Activated CD8-positive, alpha-beta T cell treated with anti-CD3 and anti-CD28 coated beads, Interleukin-2, amount 10 ng/mL, durations not matched to agents 7 days and 5 days (primary cell): ENCODE results near the gene MFNG. TPM values are rescaled to one million over a fixed set of nuclear protein-coding genes. Genes with fewer than 3 reads are reported as not detected.

ENCODE experiments used
- ATAC-seq: fragments of 150-1000 bp; cut with Tn5 transposase; one replicate; pipeline ENCODE4 v1.10.0; 2021; ENCODE audit warnings: moderate library complexity
- CTCF ChIA-PET: fragments of 350-600 bp; sonication (Branson Sonifier 250); formaldehyde crosslinking; loops from one replicate; lab custom pipeline; 2021; ENCODE audit warnings: antibody characterized with exemption; lab: Charles Lee
- POLR2A ChIA-PET: fragments of 350-600 bp; sonication (Branson Sonifier 250); formaldehyde crosslinking; loops from one replicate; lab custom pipeline; 2021; ENCODE audit warnings: antibody characterized with exemption; lab: Charles Lee
- DNase-seq: peaks from one replicate; pipeline ENCODE4 v3.0.0-alpha.2; 2020
- H3K27ac Mint-ChIP-seq: one replicate; pipeline ENCODE4 v1.8.0; 2021; ENCODE audit warnings: mild to moderate bottlenecking, mixed read lengths
- H3K27me3 Mint-ChIP-seq: one replicate; pipeline ENCODE4 v1.8.0; 2021; ENCODE audit warnings: low read depth, mixed read lengths
- H3K36me3 Mint-ChIP-seq: one replicate; pipeline ENCODE4 v1.8.0; 2021; ENCODE audit warnings: low read depth, mixed read lengths
- H3K4me1 Mint-ChIP-seq: one replicate; pipeline ENCODE4 v1.8.0; 2021; ENCODE audit warnings: low read depth, mixed read lengths
- H3K4me3 Mint-ChIP-seq: one replicate; pipeline ENCODE4 v1.8.0; 2021; ENCODE audit warnings: mild to moderate bottlenecking, mixed read lengths
- H3K9me3 Mint-ChIP-seq: one replicate; pipeline ENCODE4 v1.8.0; 2022; ENCODE audit warnings: mixed read lengths; ENCODE audit not compliant: insufficient read depth
- total RNA-seq, 2 experiments: library from RNA; stranded (reverse); gene quantifications; one replicate each; pipeline ENCODE4 v1.2.3, GENCODE V29; 2021

MFNG gene
- total RNA-seq, 2 experiments from 2014 or later = 227 to 232 TPM

DNA sequence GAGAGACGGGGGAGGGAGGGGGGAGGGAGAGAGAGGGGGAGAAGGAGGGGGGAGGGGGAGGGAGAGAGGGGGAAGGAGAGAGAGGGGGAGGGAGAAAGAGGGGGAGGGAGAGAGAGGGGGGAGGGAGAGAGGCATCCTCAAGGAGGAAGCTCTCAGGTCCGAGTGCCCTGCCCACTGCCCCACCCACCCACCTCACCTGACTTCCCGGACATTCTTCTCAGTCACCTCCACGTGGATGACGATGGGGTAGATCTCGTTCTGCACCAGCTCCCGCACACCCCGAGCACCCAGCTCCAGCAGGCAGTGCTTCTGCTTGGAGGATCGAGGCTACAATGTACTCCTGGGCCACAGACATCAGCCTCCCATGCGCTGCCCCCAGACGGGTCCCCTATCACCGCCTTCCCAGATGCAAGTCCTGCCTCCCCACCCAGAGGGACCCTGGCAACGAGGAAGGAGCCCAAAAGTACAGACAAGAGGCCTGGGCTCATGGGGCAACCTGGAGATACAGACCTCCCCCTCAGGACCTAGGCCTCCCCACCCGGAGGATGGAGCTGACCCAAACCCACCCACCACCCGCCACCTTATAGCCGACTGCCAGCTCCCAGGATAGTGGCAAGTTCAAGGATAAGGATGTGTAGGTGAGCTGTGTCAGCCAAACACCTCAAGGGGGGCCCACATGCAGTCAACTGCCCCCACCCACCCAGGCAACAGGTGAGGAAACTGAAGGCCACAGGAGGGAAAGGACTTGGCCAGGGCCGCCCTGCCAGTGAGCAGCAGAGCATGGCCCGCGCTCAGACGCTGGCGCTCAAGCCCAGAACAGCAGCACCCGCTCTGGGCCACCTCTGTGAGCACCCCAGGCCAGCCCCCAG, 5.6 kb upstream of the MFNG start:
- POLR2A ChIA-PET = no interaction called here
- CTCF ChIA-PET = interaction anchor here (1.0 kb wide), 1 partner anchor 19 kb away, joined by 5 read pairs; no protein-coding TSS in a partner anchor
- no peak overlapping the region for H3K27ac Mint-ChIP-seq
- DNase-seq (no peak), ATAC-seq (no peak)
- no peak overlapping the region for H3K4me3 Mint-ChIP-seq
- peaks cover 52% of the 10 kb centered on the region for H3K4me1 Mint-ChIP-seq
- no peaks in the 10 kb centered on the region for H3K36me3 Mint-ChIP-seq
- no peaks in the 10 kb centered on the region for H3K27me3 Mint-ChIP-seq
- no peaks in the 10 kb centered on the region for H3K9me3 Mint-ChIP-seq

DNA sequence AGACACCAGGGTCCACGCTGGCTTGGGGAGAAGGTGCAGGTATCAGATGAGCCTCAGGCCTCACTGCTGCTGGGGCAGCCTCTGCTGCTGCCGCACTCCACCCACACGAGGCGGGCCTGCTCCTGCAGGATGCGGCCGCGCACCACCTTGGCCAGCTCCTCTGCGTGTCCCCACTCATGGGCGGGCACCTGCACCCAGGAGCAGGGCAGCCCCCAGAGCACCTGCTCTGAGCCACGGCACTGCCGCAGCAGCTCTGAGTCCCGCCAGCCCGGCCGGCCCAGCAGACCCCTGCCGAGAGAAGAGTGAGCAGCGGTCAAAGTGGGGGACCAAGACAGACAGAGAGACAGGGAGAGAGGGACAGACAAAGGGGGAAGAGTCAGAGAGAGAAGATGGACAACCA, 4.9 kb upstream of the MFNG start:
- Mint-ChIP-seq H3K36me3 (no peaks in the 10 kb centered on the region), H3K4me1 (peaks cover 57% of the 10 kb centered on the region), H3K9me3 (no peaks in the 10 kb centered on the region), H3K4me3 (no peak overlapping the region), H3K27ac (no peak overlapping the region), H3K27me3 (no peaks in the 10 kb centered on the region)
- ChIA-PET CTCF (no interaction called here), POLR2A (no interaction called here)
- DNase-seq (no peak), ATAC-seq (no peak)

DNA sequence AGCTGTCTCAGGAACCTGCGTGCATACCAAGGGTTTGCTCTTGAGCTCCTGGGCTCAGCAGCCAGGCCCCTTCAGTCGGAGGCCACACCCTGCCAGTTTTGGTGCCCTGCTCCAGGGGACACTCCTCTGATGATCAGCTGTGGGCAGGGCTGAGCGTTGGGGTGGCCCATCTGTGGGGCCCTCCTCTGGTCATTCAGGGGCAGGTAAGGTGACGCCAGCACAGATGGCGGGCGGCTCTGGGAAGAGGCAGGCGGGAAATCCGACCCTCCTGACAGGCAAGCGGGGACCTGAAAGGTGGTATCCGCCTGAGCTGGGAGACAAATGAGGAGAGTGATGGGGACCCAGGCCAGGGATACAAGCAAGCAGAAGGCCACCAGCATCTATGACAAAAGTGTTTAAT, 3.8 kb upstream of the MFNG start:
- Mint-ChIP-seq H3K27ac (no peak overlapping the region), H3K4me1 (peaks cover 57% of the 10 kb centered on the region), H3K4me3 (no peak overlapping the region), H3K27me3 (no peaks in the 10 kb centered on the region), H3K9me3 (no peaks in the 10 kb centered on the region), H3K36me3 (peaks cover 3% of the 10 kb centered on the region)
- ChIA-PET CTCF (interaction anchor here (0.7 to 2.5 kb wide), 4 partner anchors 17 to 102 kb away, joined by 3 to 6 read pairs (median 3); no protein-coding TSS in a partner anchor), POLR2A (interaction anchor here (0.6 kb wide), 1 partner anchor 1621 kb away, joined by 3 read pairs; no protein-coding TSS in a partner anchor)
- DNase-seq (no peak), ATAC-seq (no peak)

DNA sequence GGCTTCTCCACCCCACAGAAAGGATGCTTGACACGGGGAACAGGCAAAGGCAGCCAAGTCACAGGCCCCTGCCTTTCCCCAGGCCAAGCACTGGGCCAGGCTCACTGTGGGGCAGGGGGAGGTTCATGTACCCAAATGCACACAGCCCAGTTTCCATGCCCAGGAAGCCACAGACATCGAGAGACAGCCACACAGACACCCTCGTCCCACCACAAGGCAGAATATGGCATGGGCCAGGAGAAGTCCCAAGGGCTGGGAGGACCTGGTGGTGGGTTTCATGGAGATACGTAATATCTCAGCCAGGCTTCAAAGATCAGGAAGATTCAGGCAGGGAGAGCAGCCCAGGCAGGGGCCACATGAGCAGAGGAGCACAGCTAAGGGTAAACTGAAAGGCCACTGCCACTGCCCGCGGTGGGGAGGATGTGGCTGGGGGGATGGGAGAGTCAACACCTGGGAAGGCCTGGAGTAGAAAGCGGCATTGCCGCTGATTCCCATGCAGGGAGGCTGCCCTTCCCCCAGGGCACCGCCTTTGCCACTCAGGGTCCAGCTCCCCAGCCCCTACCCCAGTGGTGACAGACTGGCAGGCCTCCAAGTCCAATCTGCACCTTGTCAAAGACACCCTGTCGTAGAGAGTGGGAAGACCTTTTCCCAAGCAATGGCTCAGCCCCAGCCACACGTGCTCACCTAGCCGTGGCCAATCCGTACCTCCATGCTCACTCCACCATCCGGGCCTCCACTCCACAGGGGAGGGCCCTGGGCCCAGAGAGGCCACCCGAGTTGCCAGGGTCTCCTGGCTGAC, 2.4 kb upstream of the MFNG start:
- no peaks in the 10 kb centered on the region for H3K9me3 Mint-ChIP-seq
- H3K27me3 Mint-ChIP-seq = no peaks in the 10 kb centered on the region
- peak overlapping the region; percentile 23 for H3K27ac Mint-ChIP-seq
- CTCF ChIA-PET = interaction anchor here (2.5 to 4.0 kb wide), 2 partner anchors 16 to 31 kb away, joined by 6 to 14 read pairs; no protein-coding TSS in a partner anchor
- peaks cover 16% of the 10 kb centered on the region for H3K36me3 Mint-ChIP-seq
- H3K4me3 Mint-ChIP-seq = no peak overlapping the region
- DNase-seq = no peak
- no peak for ATAC-seq
- H3K4me1 Mint-ChIP-seq = peaks cover 60% of the 10 kb centered on the region
- POLR2A ChIA-PET = no interaction called here

DNA sequence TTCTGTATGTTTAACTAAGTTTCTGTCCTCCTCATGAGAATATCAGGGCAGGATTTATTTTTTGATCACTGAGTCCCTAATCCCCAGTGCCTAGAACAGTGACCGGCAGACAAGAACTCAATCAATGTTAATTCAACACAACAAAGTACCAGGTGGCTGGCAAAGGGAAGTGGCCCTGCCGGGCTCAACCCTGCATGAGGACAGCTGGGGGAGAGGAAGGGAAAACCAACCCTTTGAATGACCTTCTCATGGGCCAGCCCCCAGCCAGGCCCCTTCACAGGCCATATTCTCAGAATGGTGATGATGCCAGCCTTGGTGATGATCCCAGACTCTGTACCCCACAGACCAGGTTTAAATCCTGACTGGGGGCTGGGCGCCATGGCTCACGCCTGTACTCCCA, 1.4 kb upstream of the MFNG start:
- ATAC-seq (no peak), DNase-seq (no peak)
- H3K4me1 Mint-ChIP-seq = peaks cover 60% of the 10 kb centered on the region
- H3K27me3 Mint-ChIP-seq = no peaks in the 10 kb centered on the region
- peak overlapping the region; percentile 97 for H3K27ac Mint-ChIP-seq
- ChIA-PET POLR2A (no interaction called here), CTCF (interaction anchor here (3.2 to 4.0 kb wide), 2 partner anchors 15 to 30 kb away, joined by 14 to 26 read pairs; no protein-coding TSS in a partner anchor)
- no peaks in the 10 kb centered on the region for H3K9me3 Mint-ChIP-seq
- H3K4me3 Mint-ChIP-seq = peak overlapping the region; percentile 88
- H3K36me3 Mint-ChIP-seq = peaks cover 25% of the 10 kb centered on the region

DNA sequence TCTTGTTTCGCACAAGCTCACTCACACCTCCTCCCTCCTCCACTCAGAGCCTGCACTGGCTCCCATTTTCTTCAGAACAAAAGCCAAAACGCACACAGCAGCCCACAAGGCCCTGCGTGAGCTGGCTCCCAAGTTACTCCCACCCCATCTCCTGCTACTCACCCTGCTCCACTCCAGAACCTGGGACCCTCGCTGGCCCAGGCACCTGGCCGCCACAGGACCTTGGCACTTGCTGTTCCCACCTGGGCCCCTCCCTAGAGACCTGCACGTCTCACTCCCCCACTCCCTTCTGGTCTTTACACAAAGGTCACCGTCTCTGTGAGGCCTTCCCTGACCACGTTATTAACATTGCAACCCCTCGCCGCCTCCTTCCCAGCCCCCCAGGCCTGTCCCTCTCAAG, 945 bp upstream of the MFNG start:
- H3K9me3 Mint-ChIP-seq = no peaks in the 10 kb centered on the region
- H3K36me3 Mint-ChIP-seq = peaks cover 30% of the 10 kb centered on the region
- ChIA-PET POLR2A (interaction anchor here (0.7 to 1.0 kb wide), 2 partner anchors 15 to 249 kb away, joined by 3 read pairs; no protein-coding TSS in a partner anchor), CTCF (interaction anchor here (1.1 to 4.0 kb wide), 8 partner anchors 11 to 147 kb away, joined by 3 to 26 read pairs (median 8); partner anchors contain the start of gene GGA1)
- DNase-seq (no peak), ATAC-seq (no peak)
- peak overlapping the region; percentile 88 for H3K4me3 Mint-ChIP-seq
- H3K27me3 Mint-ChIP-seq = no peaks in the 10 kb centered on the region
- H3K27ac Mint-ChIP-seq = peak overlapping the region; percentile 97
- H3K4me1 Mint-ChIP-seq = peaks cover 65% of the 10 kb centered on the region

DNA sequence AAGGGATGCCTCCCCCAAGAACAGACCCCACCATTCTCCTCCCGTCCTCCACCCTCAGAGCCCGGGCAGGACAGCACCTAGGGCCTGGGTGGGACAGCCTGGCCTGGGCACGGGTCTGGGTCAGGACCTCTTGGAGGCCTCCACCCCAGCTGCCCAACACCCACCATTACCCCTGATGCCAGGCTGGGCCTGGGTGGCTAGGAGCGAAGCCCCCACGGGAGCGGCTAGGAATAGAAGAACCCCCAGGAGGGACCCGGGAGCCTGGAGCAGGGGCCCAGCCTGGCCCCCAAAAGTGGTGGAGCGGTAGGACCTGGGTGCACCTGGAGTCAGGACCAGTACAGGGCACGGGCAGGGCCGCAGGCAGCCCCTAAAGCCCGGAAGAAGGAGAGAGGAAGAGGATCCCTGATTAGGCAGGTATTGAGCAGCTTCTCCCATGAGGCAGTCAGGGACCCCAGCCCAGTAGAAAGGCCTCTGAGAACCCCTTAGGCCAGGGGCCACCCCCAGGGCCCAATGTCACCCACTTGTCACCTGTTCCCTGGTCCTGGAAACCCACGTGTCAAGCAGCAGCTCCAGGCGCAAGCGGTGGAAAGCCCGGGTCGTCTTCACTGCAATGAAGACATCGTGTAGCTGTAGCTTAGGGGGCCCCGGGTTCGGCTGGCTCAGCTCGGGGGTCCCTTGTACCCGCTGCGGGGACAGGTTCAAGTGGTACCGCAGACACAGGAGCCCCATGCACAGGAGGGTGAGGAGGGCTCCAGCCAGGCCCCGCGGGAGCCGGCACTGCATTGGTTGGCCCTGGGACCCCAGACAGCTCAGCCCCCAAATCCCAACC, 575 bp downstream of the MFNG start:
- ATAC-seq (peak; percentile 2), DNase-seq (peak; percentile 36)
- no peaks in the 10 kb centered on the region for H3K9me3 Mint-ChIP-seq
- H3K4me3 Mint-ChIP-seq = peak overlapping the region; percentile 88
- H3K36me3 Mint-ChIP-seq = peaks cover 41% of the 10 kb centered on the region
- peak overlapping the region; percentile 97 for H3K27ac Mint-ChIP-seq
- no peaks in the 10 kb centered on the region for H3K27me3 Mint-ChIP-seq
- CTCF ChIA-PET = interaction anchor here (0.8 to 4.0 kb wide), 9 partner anchors 12 to 122 kb away, joined by 3 to 26 read pairs (median 7); partner anchors contain the start of gene GGA1
- POLR2A ChIA-PET = interaction anchor here (0.7 to 1.8 kb wide), 9 partner anchors 10 to 406 kb away, joined by 3 to 9 read pairs (median 3); partner anchors contain the start of gene GGA1
- peaks cover 72% of the 10 kb centered on the region for H3K4me1 Mint-ChIP-seq

DNA sequence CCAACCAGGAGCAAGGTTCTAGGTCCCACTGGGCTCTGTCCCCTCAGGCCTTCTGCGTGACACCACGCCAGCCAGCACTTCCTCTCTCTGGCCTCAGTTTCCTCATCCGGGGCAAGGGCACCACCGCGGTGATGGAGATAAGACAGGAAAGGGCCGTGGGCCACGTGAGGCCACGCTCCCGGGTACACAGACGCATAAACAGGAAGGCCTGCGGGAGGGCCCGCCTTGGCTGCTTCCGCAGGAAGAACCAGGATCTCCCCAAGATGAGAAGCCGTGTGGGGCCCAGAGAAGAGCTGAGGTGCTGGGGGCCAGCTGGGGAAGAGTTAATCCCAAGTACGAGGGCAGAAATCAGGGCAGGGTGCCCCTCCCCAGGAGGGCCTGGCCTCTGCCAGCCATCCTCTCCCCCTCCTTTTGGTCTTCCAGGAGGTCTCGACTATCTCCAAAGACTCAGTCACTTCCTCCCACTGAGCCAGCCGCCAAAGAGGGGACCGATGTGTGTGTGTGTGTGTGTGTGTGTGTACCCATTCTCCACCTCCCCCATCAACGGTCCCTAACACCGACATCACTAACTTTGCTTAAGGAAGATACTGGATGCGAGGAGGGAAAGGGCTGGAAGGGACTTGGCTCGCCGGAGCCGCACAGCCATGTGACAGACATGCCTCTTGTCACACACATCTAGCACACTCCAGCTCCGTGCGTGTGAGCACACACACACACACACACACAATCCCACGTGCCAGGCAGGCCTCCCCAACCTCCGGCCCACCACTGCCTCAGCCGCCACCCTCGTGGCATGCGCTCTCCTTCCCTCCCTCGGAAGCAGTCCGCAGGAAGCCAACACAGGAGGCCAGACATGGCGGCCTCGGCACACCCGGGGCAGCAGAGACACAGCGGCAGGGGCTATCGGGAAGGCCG, 1.4 kb downstream of the MFNG start:
- Mint-ChIP-seq H3K4me1 (peaks cover 65% of the 10 kb centered on the region), H3K27ac (peak overlapping the region; percentile 97), H3K9me3 (no peaks in the 10 kb centered on the region), H3K27me3 (no peaks in the 10 kb centered on the region), H3K36me3 (peaks cover 45% of the 10 kb centered on the region), H3K4me3 (peak overlapping the region; percentile 88)
- DNase-seq (peak; percentile 91), ATAC-seq (peak; percentile 73)
- ChIA-PET POLR2A (interaction anchor here (0.6 to 1.8 kb wide), 7 partner anchors 9 to 255 kb away, joined by 3 to 9 read pairs (median 3); no protein-coding TSS in a partner anchor), CTCF (interaction anchor here (0.6 to 4.0 kb wide), 6 partner anchors 12 to 239 kb away, joined by 3 to 26 read pairs (median 8); no protein-coding TSS in a partner anchor)

DNA sequence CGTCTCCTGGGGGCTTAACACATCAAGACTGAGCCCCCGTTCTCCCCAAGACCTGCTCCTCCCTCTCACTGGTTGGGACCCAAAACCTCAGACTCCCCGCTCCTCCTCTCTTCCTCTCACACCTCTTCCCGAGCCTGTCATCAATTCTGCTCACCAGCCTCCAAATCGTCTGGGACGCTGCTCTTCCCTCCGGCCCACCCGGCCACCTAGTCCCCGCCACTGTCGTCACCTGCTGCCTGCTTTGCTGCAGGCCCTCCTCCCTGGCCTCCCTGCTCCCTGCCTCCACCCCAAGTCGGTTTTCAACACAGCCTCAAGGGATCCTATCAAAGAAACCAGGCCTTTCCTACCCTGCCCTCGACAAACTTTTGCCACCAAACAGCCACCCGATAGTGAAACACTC, 3.1 kb downstream of the MFNG start:
- H3K4me3 Mint-ChIP-seq = peak overlapping the region; percentile 88
- no peaks in the 10 kb centered on the region for H3K27me3 Mint-ChIP-seq
- DNase-seq (no peak), ATAC-seq (no peak)
- POLR2A ChIA-PET = no interaction called here
- CTCF ChIA-PET = interaction anchor here (1.5 to 1.6 kb wide), 2 partner anchors 11 to 109 kb away, joined by 5 to 6 read pairs; no protein-coding TSS in a partner anchor
- no peaks in the 10 kb centered on the region for H3K9me3 Mint-ChIP-seq
- peaks cover 50% of the 10 kb centered on the region for H3K4me1 Mint-ChIP-seq
- peak overlapping the region; percentile 97 for H3K27ac Mint-ChIP-seq
- peaks cover 56% of the 10 kb centered on the region for H3K36me3 Mint-ChIP-seq

DNA sequence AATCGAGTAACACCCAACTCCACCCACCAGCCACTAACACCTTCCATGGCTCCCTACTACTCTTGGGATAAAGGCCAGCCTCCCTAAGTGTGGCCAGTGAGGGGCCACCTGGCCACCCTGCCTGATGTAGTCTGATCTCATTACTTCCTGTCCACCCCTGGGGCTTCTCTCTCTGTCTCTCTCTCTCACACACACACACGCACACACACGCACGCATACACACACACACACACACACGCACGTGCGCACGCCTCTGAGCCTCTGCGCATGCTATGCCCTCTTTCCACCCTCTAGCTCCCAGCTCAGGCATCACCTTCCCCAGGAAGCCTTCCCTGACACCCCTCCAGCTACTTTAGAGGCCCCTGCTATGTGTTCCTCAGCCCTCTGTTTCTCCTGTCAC, 3.9 kb downstream of the MFNG start:
- peak overlapping the region; percentile 97 for H3K27ac Mint-ChIP-seq
- ChIA-PET CTCF (interaction anchor here (1.2 to 1.5 kb wide), 3 partner anchors 10 to 360 kb away, joined by 3 to 6 read pairs (median 5); no protein-coding TSS in a partner anchor), POLR2A (no interaction called here)
- DNase-seq = no peak
- ATAC-seq = no peak
- no peaks in the 10 kb centered on the region for H3K27me3 Mint-ChIP-seq
- peaks cover 61% of the 10 kb centered on the region for H3K36me3 Mint-ChIP-seq
- no peaks in the 10 kb centered on the region for H3K9me3 Mint-ChIP-seq
- peaks cover 42% of the 10 kb centered on the region for H3K4me1 Mint-ChIP-seq
- H3K4me3 Mint-ChIP-seq = peak overlapping the region; percentile 88
